HG02623 (cell line): ENCODE data around the gene HHIPL1.

ENCODE experiments used
- ATAC-seq: cut with Tn5 transposase; IDR thresholded peaks from one replicate; pipeline ENCODE4 v1.9.1; 2021; ENCODE audit warnings: moderate library complexity; ENCODE audit not compliant: unreplicated experiment

Gene HHIPL1

DNA sequence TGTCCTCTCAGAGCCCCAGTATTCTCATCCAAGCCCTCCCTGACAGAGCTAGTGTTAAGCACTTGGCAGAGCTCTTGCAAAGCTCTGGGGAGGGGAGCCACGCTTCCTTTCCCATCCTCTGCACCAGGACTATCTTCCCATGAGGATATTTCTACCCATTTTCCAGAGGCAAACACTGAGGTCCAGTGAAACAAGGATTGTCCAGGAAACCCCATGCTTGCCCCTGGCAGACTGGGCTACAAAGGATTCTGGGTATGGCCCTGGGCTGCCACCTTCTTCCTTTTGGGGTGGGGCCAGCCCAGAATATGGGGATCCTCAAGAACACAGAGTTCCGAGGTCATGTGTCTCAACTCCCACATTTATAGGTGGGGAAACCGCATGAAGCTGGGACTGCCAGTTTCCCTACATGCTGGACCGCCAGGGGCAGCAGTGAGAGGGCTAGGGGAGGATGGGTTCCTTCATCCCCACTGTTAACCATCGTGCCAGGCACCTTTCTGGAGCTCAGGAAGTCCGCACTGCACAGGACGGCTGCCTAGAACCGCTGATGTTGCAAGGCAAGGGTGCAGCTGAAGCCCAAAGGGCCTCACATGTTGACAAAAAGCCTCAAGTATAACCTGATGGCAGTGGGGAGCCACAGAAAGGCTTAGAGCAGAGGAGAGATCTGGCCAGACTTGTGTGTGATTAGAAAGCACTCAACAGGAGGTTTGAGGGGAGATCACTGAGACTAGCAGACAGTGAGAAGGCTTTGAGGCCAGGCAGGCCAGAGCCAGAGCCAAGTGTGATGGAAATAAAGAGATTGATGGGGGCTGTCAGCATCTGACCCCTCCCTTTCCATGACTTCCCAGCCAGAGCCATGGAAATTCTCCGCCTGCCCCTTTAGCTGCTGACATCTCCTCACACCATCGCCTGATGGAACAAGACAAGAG is 35.4 kb upstream of the HHIPL1 start:
- no peak for ATAC-seq

DNA sequence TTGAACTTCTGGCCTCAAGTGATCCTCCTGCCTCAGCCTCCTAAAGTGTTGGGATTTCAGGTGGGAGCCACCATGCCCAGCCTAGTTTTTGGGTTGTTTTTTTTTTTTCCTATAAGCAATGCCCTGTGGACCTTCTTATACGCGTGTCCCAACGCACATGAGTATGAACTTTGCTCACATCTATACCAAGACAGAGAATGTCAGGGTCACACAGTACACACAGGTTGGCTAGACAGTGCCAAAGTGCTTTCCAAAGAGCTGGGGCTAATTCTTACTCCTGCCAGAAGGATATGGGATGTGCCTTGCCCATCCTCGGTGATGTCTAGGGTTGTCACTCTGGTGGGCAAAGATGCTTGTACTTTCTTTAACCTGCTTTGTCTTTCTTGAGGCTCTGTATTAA is 33.3 kb upstream of the HHIPL1 start:
- no peak for ATAC-seq

DNA sequence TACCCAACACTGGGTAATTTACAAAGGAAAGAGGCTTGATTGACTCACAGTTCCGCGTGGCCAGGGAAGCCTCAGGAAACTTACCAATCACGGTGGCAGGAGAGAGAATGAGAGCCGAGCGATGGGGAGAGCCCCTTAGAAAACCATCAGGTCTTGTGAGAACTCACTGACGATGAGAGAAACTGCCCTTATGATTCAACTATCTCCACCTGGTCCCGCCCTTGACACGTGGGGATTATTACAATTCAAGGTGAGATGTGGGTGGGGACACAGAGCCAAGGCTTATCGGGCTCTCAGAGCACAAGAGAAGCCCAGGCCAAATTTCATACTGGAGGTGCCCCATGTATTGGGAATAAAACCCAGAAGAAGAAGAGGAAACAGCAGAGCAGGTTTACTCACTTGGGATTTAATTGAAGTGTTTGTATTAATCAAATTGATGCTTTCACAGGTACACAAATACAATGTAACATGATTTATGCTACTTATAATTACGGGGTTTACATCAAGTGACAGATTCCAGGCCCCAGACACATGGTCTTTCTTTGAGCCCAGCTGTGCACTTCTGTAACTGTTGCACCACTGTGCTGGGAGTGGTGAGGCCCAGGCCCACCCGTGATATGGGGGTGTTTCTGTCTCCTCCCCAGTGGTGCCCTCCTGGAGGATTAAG is 32.7 kb upstream of the HHIPL1 start:
- ATAC-seq, result no peak

DNA sequence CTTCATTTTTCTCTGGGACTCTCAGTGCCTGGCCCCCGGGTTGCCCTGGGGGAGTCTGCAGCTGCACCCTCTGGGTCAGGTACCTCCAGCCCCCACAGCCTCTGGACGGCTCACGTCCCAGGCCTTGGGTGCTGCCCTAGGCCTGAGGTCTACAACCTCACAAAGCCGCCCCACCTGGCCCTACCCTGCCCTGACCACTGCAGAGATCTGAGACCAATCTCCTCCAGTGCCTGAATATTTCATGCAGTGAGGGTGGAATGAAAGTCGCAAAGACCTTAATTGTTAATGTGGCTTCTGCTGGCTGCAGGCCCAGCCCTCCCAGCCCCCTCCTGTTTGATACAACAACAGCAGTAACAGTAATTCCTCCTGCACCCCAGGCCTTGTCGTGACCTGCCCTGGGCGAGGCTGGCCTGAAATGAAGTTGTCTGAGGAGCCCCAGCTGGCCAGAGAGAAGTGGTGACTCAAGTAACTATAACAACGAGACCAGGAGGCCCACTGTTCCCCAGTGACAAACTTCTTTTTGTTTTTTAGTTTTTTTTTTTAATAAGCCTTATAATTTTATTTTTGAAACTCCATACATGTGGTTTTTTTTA is 32.1 kb upstream of the HHIPL1 start:
- ATAC-seq, result no peak

DNA sequence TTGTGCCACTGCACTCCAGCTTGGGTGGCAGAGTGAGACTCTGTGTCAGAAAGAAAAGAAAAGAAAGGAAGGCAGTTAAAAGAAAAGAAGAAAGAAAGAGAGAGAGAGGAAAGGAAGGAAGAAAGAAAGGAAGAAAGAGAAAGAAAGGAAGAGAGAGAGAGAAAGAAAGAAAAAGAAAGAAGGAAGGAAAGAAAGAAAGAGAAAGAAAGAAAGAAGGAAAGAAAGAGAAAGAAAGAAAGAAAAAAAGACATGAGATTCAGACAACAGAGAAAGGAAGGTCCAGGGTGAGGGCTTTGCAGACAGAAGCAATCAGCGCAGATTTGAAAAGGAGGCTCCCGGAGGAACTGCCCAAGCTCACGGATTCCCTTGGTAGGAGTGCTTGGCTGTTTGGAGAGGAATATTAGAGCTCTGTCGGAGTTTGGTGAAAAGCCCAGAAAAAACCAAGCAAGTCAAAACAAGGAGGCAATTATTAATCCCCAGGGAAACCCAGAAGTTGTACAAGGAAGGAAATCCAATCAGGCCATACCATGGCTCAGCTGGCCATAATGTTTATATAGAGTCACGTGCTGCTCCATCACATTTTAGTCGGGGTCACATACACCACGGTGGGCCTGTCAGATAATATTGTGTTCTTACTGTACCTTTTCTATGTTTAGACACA is 29.3 kb upstream of the HHIPL1 start:
- no peak for ATAC-seq

DNA sequence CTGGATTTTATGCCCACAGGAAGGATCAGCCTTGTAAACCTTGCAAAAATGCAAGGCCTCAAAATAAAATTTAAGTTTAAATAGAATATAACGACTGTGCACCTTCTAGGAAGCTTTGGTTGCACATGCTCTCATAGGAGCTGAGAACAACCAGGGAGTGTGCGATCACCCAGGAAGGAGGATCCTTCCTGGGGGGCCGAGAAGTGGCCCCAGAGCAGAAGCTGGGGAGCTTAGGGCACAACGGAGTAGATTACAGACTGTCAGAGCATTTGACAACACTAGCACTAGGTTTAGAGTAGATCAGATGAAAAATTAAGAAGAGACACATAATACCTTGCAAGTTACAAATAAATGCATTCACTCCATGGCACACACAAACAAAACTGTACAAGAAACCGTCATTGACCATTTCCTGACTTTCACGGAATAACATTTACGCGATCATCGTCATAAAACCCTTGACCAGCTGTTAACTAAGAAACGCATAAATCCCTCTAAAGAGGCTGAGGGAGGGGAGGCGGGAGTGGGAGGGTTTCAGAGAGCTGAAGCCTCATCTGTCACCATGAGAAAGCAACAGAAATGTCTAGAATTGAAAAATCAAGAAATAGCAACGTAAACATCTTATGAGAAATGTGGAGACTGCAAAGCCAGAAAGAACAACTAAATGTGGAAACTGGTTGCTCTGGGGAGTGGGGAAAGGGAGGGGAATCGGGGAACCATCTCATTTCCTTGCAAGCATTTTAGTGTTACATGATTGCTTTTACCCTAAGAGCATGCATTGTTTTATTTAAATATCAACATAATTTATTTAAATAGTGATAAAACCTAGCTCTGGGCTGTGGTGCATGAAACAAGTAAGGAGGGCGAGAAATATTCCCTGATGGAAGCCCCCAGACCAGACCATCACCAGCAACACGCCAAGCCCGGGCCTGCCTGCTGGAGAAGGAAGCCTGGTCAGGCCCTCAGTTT is 27.8 kb upstream of the HHIPL1 start:
- ATAC-seq, result no peak

DNA sequence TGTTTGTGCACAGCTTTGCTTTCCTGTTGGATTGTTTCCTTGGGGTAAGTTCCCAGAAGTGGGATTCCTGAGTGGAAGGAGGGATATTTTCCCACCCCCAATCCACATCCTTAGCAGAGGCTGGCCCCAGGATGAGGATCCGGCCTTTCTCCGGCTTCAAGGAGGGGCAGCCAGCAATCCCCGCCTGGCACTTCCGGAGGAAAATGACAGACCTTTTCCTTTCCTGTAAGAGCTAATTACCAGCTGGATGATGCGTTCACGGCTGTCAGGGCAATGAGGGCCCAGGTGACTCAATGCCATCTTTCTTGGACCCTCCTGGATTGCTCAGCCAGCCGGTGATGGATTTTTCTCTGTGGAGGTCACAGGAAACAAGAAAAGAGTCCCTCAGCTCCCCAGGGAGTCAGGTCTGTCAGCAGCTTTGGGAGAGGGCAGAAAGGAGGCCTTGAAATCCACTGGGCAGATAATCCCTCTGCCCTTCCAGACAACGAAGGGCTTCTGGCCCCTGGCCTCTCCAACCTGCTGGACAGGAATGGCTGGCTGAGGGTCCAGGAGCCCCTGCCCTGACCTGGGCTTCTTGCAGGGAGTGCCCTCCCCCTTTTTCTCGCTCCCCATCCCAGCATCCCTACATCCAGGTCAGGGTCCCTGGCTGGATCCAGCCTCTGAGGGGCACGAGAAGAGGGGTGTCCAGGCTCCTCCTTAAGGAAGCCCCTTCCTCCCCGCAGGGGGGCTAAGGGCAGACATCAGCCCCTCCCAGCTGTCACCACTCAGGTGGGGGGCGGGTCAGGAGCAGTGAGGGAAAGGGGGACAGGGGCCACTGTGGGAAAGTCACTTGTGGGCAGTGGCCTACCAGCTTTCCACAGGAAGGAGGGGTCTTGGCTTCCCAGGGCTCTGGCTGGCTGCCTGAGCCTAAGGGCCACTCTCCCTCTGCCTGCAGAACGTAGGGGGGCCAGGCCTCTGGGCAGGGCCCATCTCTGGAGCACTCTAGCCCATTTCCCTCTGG is 24.8 kb upstream of the HHIPL1 start:
- ATAC-seq, result no peak

DNA sequence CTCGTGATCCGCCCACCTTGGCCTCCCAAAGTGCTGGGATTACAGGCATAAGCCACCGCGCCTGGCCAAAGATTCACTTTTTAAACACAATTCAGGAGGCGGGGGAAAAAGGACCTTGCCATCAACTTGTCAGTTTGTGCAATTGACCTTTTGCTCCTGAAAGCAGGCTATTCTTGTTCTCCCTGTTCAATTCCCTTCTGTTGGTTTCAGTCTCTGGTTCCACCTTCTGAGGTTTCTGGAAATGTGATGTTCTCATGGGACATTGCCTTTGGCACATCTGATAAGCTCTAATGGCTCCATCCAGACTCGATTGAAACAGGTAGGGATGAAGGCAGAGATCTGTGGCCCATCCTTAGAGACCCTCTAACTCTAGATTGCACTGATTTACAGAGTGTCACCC is 23.0 kb upstream of the HHIPL1 start:
- no peak for ATAC-seq

DNA sequence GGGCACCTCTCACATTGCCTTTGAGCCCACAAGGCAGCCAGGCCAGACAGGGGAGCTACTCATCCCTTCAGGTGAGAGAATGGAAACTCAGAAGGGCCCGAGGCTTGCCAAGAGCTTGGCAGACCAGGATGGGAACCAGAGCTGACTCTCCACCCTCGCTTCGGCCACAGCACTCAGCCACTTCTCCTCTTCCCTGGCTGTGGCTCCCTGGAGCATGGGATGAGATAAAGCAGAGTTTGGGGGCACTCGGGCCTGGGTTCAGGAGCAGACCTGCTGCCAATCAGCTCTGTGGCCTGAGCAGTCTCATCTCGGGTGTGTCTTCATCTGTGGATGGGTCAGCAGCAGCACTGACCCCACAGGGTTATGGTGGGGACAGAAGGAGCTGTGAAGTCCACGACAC is 20.9 kb upstream of the HHIPL1 start:
- ATAC-seq, result no peak

DNA sequence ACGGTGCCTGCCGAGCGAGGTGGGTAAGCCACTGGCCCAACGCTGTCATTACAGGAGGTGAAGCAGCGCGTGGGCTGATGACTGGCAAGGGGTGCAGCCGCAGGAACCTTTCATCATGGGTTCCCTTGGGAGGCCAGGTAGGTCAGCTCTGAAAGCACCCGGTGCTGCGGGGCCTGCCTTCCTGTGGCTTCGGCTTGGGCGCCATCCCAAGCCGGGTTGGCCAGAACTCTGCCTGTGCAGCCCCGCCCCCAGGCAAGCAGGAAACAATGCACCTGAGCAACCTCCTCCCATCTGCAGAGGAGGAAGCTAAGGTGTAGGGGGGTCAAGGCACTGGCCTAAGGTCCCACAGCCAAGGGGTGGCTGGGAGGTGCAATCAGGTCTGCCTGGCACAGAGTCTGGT is 20.0 kb upstream of the HHIPL1 start:
- ATAC-seq, result no peak

DNA sequence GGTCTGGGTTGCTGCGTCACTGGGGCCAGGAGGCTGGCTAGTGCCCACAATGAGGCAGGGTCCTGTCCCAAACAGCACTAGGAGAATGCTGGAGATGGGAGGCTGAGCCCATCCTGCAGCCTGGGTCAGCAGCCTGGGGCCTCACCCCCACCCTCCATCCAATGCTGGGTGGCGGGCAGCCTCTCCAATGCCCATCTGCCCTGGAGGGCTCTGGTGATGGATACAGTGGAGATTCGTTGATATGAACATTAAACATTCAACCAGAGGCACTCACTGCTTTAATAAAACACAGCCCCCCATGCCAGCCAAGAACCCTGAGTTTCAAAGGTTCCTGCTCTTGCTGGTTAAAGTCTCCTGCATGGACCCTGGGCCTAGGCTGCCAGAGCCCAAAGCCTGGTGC is 19.5 kb upstream of the HHIPL1 start:
- ATAC-seq, result no peak

DNA sequence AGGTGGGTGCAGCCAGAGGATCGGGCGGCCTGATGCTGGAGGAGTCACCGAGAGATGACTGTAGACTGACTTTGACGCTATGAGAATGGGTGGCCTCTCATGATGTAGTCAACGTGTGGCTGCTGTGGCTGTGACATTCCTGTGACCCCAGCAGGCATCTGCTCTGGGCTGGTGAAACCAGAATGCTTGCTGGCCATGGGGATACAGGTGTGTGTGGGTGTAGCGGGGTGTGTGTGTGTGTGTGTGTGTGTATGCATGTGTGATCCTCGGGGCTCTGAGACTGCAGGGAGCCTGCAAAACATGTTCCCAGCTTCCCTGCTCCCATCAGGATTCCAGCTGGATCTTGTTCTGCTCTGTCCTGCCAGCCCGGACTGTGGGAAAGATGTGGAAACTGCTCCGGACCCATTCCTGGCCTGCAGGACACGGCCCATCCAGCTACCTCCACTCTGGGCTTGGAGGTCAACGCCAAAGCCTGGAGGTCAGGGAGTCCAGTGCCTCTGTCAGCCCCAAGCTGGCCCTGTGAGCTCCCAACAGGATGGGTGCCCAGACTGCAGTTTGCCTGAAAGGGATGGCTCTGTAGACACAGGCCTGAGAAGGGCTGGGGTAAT is 18.8 kb upstream of the HHIPL1 start:
- ATAC-seq, result no peak

DNA sequence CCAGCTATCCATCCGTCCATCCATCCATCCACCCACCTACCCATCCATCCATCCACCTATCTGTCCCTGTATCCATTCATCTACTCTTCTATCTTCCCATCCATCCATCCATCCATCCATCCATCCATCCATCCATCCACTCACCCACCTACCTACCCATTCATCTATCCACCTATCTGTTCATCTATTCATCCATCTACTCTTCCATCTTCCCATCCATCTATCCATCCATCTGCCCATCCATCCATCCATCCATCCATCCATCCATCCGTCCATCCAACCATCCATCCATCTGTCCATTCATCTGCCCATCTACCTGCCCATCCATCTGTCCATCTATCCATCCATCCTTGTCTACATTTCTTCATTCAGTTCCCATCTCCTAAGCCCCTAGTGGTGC is 17.8 kb upstream of the HHIPL1 start:
- ATAC-seq, result no peak

DNA sequence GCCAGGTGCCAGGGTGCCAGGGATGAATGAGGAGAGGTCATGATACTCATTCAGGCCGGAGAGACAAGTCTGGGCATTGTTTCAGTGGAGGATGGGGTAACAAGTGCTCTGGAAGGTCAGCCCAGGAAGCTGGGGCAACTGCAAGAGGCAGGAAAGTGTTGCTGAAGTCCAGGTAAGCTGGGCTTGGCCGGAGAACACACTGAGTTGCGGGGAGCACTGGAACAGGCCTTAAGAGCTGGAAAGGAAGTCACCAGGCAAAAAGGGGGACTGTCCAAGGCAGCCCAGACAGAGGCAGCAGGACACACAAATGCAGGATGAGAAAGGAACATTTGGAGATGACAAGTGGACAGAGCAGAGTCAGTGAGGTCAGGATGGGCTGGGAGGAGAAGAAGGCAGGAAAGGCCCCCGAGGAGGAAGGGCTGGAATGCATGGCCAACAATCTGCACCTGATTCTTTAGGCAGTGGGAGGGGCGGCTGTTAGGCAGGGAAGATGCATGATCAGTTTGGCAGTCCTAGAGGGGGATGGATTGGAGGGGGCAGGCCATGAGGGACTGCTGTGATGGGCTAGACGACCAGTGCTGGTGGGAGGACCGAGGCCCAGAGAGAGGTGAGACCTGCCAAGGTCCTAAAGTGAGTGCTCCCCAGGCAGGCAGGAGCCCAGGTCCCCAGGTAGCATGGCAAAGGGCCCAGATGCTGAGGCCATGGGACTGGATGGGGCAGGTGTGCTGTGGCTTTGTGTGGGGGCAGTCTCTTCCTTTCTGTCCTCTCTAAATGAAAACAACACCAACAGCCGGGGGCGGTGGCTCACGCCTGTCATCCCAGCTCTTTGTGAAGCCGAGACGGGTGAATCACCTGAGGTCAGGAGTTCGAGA is 17.2 kb upstream of the HHIPL1 start:
- ATAC-seq, result no peak

DNA sequence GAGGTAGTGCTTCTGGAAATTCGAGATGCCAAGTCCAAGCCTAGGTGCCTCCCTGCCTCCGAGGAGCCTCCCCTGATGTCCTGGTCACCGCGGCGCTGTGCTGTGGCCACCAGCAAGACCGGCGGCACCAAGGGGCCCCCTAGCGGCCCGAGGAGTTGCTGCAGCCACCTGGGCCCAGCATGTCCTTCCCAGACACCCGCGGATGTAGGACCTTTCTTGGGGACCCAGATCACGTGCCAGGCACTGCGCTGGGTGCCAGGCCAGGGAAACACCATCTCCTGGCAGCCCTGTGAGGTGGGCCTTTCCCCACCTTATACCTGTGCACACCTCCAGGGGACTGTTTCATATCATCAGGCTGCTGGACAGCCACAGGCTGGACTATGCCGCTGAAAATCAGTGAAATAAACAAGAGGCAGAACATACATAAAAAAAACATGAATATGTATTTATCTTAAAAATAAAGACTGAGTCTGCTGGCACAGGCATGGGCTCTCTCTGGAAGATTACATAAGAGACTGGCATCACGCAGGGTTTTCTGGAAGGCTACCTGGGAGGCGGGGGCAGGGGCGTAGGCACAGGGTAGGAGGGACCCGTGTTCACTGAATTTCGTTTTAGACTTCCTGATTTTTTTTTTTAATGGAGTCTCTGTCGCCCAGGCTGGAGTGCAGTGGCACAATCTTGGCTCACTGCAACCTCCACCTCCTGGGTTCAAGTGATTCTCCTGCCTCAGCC is 15.9 kb upstream of the HHIPL1 start:
- ATAC-seq, result peak; percentile 58

DNA sequence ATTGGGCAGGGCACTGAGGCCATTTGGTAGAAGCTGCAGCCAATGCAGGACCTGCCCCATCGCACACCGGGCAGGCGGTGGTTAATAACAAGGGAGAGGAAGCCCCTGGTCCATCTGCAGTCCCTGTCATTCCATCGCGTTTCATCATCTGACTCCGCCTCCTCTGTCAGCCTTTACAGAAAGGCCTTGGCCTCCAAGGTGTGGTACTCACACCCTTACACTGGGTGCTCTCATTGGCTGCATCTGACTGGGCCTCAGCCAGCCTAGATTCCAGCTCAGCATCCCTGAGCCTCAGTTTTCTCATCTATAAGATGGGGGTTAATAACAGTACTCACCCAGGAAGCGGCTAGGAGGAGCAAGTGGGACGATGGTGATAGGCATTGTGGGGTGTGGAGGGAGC is 14.7 kb upstream of the HHIPL1 start:
- ATAC-seq, result no peak

DNA sequence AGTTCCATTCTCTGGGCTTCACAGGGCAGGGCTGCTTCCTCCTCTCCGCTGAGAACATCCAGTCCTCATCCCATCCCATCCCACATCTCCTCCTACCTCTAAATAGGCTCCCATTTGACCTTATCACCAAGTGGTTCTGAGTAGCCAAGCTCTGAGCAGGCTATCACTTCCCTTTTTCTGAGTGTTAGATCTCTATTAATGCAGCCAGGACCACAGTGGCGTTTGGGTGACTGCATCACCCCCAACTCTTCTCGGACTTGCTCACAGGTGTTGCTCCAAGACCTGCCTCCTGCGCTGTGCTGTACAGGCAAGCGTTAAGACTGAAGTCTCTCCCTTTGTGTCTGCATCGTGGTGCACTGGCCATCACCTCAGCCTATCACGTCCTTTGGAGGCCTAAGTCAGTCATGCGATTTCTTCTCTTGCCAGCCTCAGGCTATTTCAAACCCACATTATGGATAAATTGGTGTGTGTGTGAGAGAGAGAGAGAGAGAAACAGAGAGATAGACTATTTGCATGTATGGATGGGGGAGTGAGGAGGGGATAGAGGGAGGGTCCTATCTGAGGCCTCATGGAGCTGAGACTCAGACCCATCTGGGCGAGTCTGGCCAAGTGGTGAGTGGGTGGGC is 12.4 kb upstream of the HHIPL1 start:
- ATAC-seq, result no peak
